Measurements from ENCODE around the gene SLC24A3. TPM values are rescaled to one million over a fixed set of nuclear protein-coding genes. Genes with fewer than 3 reads are reported as not detected.

Gene SLC24A3
- total RNA-seq, 4 donors from 2014 or later: 12.9 to 49.8 (median 27.6) TPM

DNA sequence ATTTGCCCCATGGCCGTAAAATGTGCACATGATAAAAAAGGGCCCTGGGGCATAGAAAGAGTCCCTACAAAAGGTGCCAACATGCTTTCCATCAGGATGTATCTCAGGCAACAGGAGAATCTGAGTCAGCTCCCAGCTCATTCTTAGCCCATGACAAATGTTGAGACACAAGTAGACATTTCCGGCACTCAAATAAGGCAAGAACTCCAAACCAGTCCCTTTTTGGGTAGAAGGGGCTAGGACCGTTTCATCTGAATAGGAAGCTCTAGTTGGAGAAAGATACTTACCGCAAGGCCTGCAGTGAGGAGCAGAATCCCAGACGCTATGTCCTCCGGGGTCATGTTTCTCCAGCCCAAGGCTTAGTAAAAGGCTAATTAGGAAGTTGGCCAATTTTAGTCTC is 284.6 kb downstream of the SLC24A3 start:
- Histone ChIP-seq H3K36me3 (no peaks in the 10 kb centered on the region), H3K4me3 (no peak overlapping the region), H3K27ac (no peak overlapping the region), H3K27me3 (no peaks in the 10 kb centered on the region), H3K4me1 (no peaks in the 10 kb centered on the region), H3K9me3 (no peaks in the 10 kb centered on the region)
- no peak for DNase-seq
- intact Hi-C loops (cut with DNase I; ENCODE audit: low total_unique reads): no loop called here
- TF ChIP-seq POLR2A (IDR thresholded peaks at IDR 0.05): no peak
- TF ChIP-seq CTCF (IDR thresholded peaks at IDR 0.05): no peak

DNA sequence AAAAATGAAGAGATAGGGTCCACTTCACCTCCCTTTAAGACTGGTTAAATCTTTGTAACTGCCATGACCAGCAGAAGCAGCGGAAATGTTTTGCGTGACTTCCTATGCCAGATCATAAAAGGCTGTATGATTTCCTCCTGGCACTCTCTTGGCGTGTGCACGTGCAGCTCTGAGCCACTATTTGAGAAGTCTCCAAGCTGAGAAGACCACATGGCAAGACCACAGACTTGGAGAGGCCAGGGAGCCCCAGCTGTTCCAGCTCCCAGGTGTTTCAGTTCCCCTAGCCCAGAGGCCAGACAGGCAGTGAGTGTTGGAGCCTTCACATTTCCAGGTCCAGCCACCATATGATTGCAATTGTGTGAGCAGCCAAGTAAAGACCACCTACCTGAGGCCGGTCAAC is 286.3 kb downstream of the SLC24A3 start:
- DNase-seq: no peak
- H3K4me1 ChIP-seq: no peaks in the 10 kb centered on the region
- H3K36me3 ChIP-seq: no peaks in the 10 kb centered on the region
- H3K4me3 ChIP-seq: no peak overlapping the region
- H3K27ac ChIP-seq: no peak overlapping the region
- no peak for TF ChIP-seq POLR2A (IDR thresholded peaks at IDR 0.05)
- TF ChIP-seq CTCF (IDR thresholded peaks at IDR 0.05): no peak
- H3K9me3 ChIP-seq: no peaks in the 10 kb centered on the region
- no peaks in the 10 kb centered on the region for H3K27me3 ChIP-seq
- intact Hi-C loops (cut with DNase I; ENCODE audit: low total_unique reads): no loop called here

- intact Hi-C loops (cut with DNase I; ENCODE audit: low total_unique reads): no loop called here
- H3K27ac ChIP-seq: no peak overlapping the region
- H3K27me3 ChIP-seq: no peaks in the 10 kb centered on the region
- H3K4me1 ChIP-seq: no peaks in the 10 kb centered on the region
- H3K36me3 ChIP-seq: no peaks in the 10 kb centered on the region
- no peak for DNase-seq
- H3K9me3 ChIP-seq: no peaks in the 10 kb centered on the region
- no peak for TF ChIP-seq CTCF (IDR thresholded peaks at IDR 0.05)
- H3K4me3 ChIP-seq: no peak overlapping the region
Observed at GRCh38 chr20:19501476-19502115, 289.2 kb downstream of the SLC24A3 start.

DNA sequence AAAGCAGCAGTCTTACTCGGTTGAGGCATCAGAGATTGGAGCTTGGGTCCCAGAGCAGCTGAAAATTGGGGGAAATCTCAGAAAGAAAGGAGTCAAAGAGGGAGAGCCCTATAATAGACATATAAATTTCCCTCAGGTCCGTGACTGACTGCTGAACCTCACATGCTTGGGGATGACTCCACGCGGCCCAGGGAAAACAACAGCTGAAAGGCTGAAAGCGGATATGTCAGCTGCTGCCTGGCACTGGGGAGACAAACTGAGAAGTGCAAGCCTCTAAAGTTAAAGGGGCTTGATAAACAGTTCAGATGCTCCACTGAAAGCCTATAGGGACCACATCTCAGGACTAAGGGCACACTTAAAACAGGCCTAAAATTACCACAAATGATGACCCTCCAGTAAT is 289.7 kb downstream of the SLC24A3 start:
- H3K4me1 ChIP-seq: no peaks in the 10 kb centered on the region
- H3K27me3 ChIP-seq: no peaks in the 10 kb centered on the region
- TF ChIP-seq CTCF (IDR thresholded peaks at IDR 0.05) (no peak), POLR2A (IDR thresholded peaks at IDR 0.05) (no peak)
- DNase-seq: no peak
- H3K9me3 ChIP-seq: no peaks in the 10 kb centered on the region
- intact Hi-C loops (cut with DNase I; ENCODE audit: low total_unique reads): no loop called here
- no peak overlapping the region for H3K4me3 ChIP-seq
- no peaks in the 10 kb centered on the region for H3K36me3 ChIP-seq
- H3K27ac ChIP-seq: no peak overlapping the region

DNA sequence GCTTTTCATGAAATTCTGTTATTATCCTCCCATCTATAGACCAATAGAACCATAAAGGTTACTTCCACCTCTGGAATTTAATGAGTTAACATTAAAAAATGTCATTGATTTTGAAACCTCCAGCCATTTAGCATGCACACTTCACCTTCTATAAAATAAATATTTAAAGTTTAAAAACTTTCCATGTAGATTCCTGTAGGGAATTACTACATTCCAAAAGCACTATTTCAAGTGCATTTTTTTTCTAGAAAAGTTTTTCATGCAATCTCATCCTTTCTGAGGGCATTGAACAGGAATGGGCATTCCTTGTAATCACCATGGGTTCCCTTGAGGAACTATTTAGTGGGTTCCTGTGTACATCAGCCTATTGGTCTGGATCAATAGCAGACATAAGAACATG is 291.8 kb downstream of the SLC24A3 start:
- Histone ChIP-seq H3K36me3 (no peaks in the 10 kb centered on the region), H3K4me3 (no peak overlapping the region), H3K27ac (no peak overlapping the region), H3K9me3 (no peaks in the 10 kb centered on the region), H3K27me3 (no peaks in the 10 kb centered on the region), H3K4me1 (no peaks in the 10 kb centered on the region)
- no peak for TF ChIP-seq CTCF (IDR thresholded peaks at IDR 0.05)
- no peak for TF ChIP-seq POLR2A (IDR thresholded peaks at IDR 0.05)
- intact Hi-C loops (cut with DNase I; ENCODE audit: low total_unique reads): no loop called here
- no peak for DNase-seq
